GM12874 (cell line): ENCODE data around the gene POLR2E.

ENCODE experiments used
- CTCF ChIP-seq: IDR thresholded peaks from 2 replicates; pipeline ENCODE4 v1.5.1; 2011; ENCODE audit warnings: low read depth, mild to moderate bottlenecking, control low read depth, low read length, moderate library complexity; ENCODE audit not compliant: insufficient read depth

Gene POLR2E

DNA sequence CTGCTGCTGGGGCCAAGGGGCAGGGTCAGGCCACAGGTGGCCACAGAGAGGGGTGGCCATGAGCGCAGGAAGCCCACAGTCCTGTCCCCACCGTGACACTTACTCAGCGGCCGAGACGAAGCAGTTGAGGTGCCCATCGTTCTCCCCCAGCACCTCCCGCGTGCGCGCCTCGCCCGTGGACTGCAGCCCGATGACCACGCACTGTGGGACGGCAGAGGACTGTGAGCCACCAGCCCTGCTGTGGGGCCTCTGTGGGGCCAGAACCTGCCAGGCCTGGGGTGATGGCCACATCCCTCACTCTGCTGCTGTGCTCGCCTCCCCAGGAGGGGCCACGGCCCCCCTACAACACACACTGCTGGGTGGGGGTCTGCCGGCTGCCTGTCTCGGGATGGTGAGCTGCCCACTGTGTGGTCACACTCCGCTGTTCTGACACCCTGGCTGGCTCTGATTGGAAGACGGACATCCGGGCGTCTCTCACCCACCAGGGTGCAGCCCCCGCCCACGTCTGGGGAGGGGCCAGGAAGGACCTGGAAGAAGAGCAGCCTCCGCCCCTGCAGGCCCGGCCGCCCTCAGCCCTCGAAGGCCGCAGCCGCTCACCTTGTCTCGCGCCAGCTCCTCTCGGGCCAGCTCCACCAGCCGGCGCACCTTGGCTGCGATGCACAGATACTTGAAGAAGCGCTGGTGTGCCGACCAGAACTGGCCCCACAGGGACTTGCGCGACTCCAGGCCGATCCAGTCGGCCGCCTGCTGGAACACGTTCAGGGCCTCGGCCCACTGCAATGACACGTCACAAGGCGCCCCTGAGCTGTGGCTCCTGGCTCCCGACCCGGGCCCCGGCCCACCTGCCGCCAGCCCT is 21.8 kb upstream of the POLR2E start:
- no peak for TF ChIP-seq CTCF

DNA sequence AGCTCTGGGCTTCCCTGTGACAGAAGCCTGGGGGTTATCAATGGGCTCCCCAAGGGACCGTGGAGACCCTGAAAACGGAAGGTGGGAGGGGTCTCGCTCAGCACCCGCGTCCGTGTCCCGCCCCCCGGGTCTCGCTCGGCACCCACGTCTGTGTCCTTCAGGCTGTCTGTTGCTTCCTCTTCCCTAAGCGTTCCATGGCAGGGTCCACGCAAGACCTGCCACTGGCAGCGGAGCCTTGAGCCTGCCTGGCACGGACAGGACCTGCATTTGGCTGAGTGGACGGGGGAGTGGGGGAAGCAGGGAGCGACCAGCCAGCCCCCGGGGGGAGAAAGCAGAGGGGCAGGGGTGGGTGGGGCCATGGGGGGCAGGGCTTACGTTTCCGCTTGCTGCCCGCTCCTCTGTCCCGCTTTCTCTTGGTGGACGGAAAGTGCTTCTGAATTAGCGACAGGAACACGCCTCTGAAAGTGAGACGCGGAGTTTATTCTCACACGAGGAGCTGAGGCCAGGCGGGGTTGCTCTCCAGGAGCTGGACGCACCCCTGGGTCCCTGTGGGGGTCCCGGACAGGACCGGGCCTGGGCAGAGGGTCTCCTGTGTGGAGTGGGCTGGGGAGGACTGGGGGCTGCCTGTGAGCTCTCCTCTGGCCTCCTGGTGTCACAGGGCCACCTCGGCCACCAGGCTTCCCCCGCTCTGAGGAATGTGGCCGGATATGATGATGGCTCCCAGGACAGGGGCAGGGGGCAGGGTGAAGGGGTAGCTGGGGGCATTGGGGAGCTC is 20.7 kb upstream of the POLR2E start:
- no peak for TF ChIP-seq CTCF

DNA sequence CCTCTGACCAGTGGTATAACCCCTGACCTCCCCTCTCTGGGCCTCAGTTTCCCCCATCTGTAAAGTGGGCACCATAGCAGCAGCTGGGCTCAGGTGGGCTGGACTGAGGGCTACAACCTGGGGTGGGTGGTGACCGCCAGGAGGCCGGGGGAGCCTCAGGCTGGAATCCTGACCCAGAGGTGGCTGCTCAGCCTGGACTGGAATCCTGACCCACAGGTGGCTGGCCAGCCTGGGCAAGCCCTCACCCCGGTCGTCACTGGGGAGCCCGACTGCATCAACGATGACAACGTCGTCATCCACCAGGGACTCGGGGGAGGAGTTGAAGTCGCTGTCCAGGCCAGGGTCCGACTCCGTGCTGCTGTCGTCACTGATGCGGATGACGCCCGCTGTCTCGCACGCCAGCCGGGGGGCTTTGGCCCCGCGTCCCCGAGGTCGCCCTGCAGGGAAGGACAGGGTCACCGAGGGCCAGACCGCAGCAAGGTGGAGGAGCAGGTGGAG is 18.9 kb upstream of the POLR2E start:
- no peak for TF ChIP-seq CTCF

- TF ChIP-seq CTCF: peak; percentile 90
Measured at GRCh38 chr19:1113030-1113985, 18.1 kb upstream of the POLR2E start.

- TF ChIP-seq CTCF: no peak
Measured at GRCh38 chr19:1112268-1113029, 17.3 kb upstream of the POLR2E start.

GRCh38 chr19:1111641-1112267 is 16.6 kb upstream of the POLR2E start:
- TF ChIP-seq CTCF: no peak
